Transverse colon (tissue), 4 donors: Measurements from ENCODE around the gene AGPAT4. TPM values are rescaled to one million over a fixed set of nuclear protein-coding genes. Genes with fewer than 3 reads are reported as not detected.

ENCODE experiments used
- DNase-seq: peaks from one replicate; pipeline ENCODE4 v3.0.0-alpha.2; 2019
- H3K27ac ChIP-seq, 4 donors: fragments of 200-600 bp; sonication (generic); 2 replicates each; pipeline ENCODE4 v1.5.1; 2016 to 2018; ENCODE audit warnings: inconsistent platforms in 4 of 4
- H3K27me3 ChIP-seq: fragments of 200-600 bp; sonication (generic); 2 replicates; pipeline ENCODE4 v1.5.1; 2017; ENCODE audit warnings: inconsistent platforms
- H3K36me3 ChIP-seq, 4 donors: fragments of 200-600 bp; sonication (generic); 2 replicates each; pipeline ENCODE4 v1.5.1; 2017 to 2019; ENCODE audit warnings: inconsistent platforms in 4 of 4
- H3K4me1 ChIP-seq, 4 donors: fragments of 200-600 bp; sonication (generic); 2 replicates each; pipeline ENCODE4 v1.5.1; 2017 to 2020; ENCODE audit warnings: inconsistent platforms in 4 of 4
- H3K4me3 ChIP-seq, 4 donors: fragments of 200-600 bp; sonication (generic); 1 replicate in 1 of 4; 2 replicates in 3 of 4; pipeline versions ENCODE4 v1.5.1 to v1.6.1; 2017 to 2019; ENCODE audit warnings: inconsistent platforms in 4 of 4
- H3K9me3 ChIP-seq, 2 donors: fragments of 200-600 bp; sonication (generic); 2 replicates each; pipeline ENCODE4 v1.5.1; 2017 to 2019; ENCODE audit warnings: inconsistent platforms in 2 of 2
- EP300 ChIP-seq: sonication (generic); formaldehyde crosslinking; IDR thresholded peaks from one replicate; pipeline ENCODE4 v1.6.1; 2017; ENCODE audit warnings: antibody characterized with exemption, low read depth
- POLR2A ChIP-seq: fragments of 450-650 bp; IDR thresholded peaks from one replicate; pipeline ENCODE4 v1.6.1; 2016; ENCODE audit warnings: antibody characterized with exemption, mild to moderate bottlenecking, moderate library complexity
- POLR2AphosphoS5 ChIP-seq, 3 donors: sonication (generic); formaldehyde crosslinking; IDR thresholded peaks; one replicate each; pipeline ENCODE4 v1.6.1; 2016; ENCODE audit warnings: antibody characterized with exemption in 3 of 3
- whole genome bisulfite sequencing, 2 donors: methylation state at CpG; one replicate each; pipeline ENCODE4 v1.1.5; 2018; ENCODE audit warnings: low coverage in 1 of 2; 5-methylcytosine and 5-hydroxymethylcytosine counted together
- in situ Hi-C, 4 donors: fragments of 200-750 bp; cut with MboI; loops; one replicate each; pipeline versions ENCODE4 v1.15.0 to v1.15.1; 2017; ENCODE audit warnings: low sequenced_read_pairs in 3 of 4, low pct_ligation_motif_present in 1 of 4, low pct_unique_long_range_greater_than_20kb in 1 of 4
- intact Hi-C: fragments of 100-400 bp; cut with DNase I; formaldehyde crosslinking; loops from one replicate; pipeline ENCODE4 v1.15.1; 2023; ENCODE audit warnings: low total_unique reads
- total RNA-seq, 4 donors: library from RNA; depleted of rRNA; stranded (reverse); fragments of >200 nt; gene quantifications; one replicate each; pipeline ENCODE4 v1.1.0, GENCODE V29; 2016
- TF ChIP-seq, protein P1 (sequence below), 5 experiments: fragments of 200-600 bp in 3 of 5; fragments of 450-650 bp in 2 of 5; sonication (generic) in 3 of 5; IDR thresholded peaks; 1 replicate in 2 of 5; 2 replicates in 3 of 5; pipeline ENCODE4 v1.5.1; 2016 to 2017; ENCODE audit warnings: antibody characterized with exemption in 5 of 5, inconsistent platforms in 3 of 5, mild to moderate bottlenecking in 2 of 5, moderate library complexity in 1 of 5

AGPAT4 gene
- total RNA-seq, 4 donors from 2014 or later: 2.2 to 6.4 (median 4.4) TPM

DNA sequence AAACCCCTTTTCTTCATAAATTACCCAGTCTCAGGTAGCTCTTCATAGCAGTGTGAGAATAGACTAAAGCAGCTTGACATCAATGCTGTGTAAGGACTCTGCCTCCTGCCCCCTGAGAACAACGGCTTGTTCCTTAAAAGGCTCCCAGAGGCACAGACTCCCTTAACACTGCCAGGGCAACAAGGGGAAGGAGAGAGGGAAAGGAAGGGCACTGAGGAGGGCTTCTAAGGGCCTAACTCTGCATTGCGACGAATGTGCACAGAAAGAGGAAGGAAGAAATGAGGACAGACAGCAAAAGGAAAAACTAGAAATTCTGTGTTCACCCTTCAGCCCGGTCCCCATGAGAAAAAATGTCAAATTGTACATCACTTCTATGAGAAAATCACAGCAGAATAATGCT lies 74.0 kb downstream of the AGPAT4 start:
- Histone ChIP-seq H3K27ac (no peak overlapping the region), H3K36me3 (no peaks in the 10 kb centered on the region), H3K9me3 (no peaks in the 10 kb centered on the region), H3K27me3 (no peaks in the 10 kb centered on the region), H3K4me3 (no peak overlapping the region), H3K4me1 (no peaks in the 10 kb centered on the region)
- no peak for DNase-seq
- TF ChIP-seq POLR2A (no peak), POLR2AphosphoS5 (IDR thresholded peaks at IDR 0.05) (no peak), EP300 (no peak)
- TF ChIP-seq, protein P1, sequence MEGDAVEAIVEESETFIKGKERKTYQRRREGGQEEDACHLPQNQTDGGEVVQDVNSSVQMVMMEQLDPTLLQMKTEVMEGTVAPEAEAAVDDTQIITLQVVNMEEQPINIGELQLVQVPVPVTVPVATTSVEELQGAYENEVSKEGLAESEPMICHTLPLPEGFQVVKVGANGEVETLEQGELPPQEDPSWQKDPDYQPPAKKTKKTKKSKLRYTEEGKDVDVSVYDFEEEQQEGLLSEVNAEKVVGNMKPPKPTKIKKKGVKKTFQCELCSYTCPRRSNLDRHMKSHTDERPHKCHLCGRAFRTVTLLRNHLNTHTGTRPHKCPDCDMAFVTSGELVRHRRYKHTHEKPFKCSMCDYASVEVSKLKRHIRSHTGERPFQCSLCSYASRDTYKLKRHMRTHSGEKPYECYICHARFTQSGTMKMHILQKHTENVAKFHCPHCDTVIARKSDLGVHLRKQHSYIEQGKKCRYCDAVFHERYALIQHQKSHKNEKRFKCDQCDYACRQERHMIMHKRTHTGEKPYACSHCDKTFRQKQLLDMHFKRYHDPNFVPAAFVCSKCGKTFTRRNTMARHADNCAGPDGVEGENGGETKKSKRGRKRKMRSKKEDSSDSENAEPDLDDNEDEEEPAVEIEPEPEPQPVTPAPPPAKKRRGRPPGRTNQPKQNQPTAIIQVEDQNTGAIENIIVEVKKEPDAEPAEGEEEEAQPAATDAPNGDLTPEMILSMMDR (IDR thresholded peaks at IDR 0.05): no peak
- intact Hi-C loops (no loop called here), in situ Hi-C loops (no loop called here)
- 62 to 82% methylated on average over 3 to 4 of the region's 4 CpGs for WGBS, 2 donors

DNA sequence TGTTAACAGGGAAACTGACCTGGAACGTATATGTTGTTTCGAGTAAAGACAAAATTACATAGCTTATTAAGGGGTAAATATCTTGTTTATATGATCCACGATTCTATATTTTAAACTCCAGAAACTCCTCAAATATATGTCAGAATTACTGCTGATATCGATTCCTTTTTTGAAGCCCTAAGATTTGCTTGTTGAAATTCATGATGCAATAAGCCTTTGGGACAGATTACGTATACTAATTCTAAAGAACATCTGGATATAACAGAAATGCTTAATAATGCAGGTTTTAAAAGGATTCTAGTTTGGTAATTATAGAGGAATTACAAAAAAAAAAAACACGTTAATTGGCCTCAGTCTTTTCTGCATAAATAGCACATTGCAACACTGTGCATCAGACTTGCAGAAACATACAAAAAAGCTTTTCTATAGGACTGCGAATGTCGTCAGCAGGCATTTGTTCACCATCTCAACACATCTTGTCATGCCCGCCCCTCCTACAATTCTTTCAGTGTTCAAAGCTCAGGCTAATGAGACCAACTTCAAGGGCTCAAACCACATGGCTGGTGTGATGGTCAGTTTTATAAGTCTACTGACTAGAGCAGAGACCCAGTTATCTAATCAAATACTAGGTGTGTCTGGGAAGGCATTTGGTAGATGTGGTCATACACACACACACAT lies 74.9 kb downstream of the AGPAT4 start:
- intact Hi-C loops (no loop called here), in situ Hi-C loops (no loop called here)
- no peak for DNase-seq
- Histone ChIP-seq H3K27me3 (no peaks in the 10 kb centered on the region), H3K4me3 (no peak overlapping the region), H3K27ac (no peak overlapping the region), H3K9me3 (no peaks in the 10 kb centered on the region), H3K36me3 (no peaks in the 10 kb centered on the region), H3K4me1 (no peaks in the 10 kb centered on the region)
- TF ChIP-seq, protein P1 (IDR thresholded peaks at IDR 0.05): no peak
- no peak for TF ChIP-seq EP300
- TF ChIP-seq POLR2AphosphoS5 (IDR thresholded peaks at IDR 0.05): no peak
- no peak for TF ChIP-seq POLR2A
- WGBS, 2 donors: 91% methylated on average over 8 to 9 of the region's 9 CpGs

DNA sequence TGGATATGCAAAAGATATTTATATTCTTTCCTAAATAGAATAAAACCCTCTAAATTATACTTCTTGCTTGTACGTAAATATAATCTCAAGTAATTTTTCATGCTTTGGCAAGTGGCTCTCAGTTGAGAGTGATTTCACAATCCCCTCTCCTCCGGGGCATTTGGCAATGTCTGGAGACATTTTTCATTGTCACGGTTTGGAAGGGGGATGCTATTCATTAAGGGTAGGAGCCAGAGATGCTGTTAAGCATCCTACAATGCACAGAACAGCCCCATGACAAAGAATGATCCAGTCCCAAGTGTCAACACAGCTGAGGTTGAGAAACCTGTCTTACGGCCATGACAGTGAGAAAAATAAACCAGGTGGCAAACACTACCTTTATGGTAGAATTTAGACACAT lies 75.7 kb downstream of the AGPAT4 start:
- WGBS, 2 donors: 64% methylated on average over 3 to 4 of the region's 4 CpGs
- Histone ChIP-seq H3K27me3 (no peaks in the 10 kb centered on the region), H3K4me1 (no peaks in the 10 kb centered on the region), H3K27ac (no peak overlapping the region), H3K36me3 (no peaks in the 10 kb centered on the region), H3K4me3 (no peak overlapping the region), H3K9me3 (no peaks in the 10 kb centered on the region)
- in situ Hi-C loops (no loop called here), intact Hi-C loops (no loop called here)
- TF ChIP-seq POLR2A: no peak
- no peak for TF ChIP-seq POLR2AphosphoS5 (IDR thresholded peaks at IDR 0.05)
- TF ChIP-seq, protein P1 (IDR thresholded peaks at IDR 0.05): no peak
- TF ChIP-seq EP300: no peak
- no peak for DNase-seq

DNA sequence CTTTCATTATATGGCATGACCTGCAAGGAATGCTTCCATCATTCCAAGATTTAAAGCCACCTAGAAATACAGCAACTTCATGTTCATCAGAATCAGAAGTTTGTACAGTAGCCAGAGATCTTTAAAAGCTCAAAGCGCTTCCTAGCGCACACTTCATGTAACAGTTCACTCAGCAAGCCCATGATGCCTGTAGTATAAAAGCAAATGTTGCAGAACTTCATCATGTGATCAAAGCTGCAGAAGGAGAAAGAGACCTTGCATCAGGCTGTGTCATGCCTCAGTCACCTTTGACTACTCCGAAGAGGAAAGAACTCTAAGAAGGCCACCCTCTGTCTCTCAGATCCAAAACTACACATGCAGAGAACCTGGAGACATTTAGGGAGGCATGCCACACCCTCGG lies 78.5 kb downstream of the AGPAT4 start:
- no peaks in the 10 kb centered on the region for H3K4me1 ChIP-seq
- in situ Hi-C loops: no loop called here
- intact Hi-C loops: no loop called here
- H3K27ac ChIP-seq: no peak overlapping the region
- TF ChIP-seq EP300: no peak
- TF ChIP-seq, protein P1 (IDR thresholded peaks at IDR 0.05): no peak
- H3K9me3 ChIP-seq: no peaks in the 10 kb centered on the region
- H3K36me3 ChIP-seq: no peaks in the 10 kb centered on the region
- 92 to 100% methylated on average over 1 to 4 of the region's 4 CpGs for WGBS, 2 donors
- no peaks in the 10 kb centered on the region for H3K27me3 ChIP-seq
- no peak overlapping the region for H3K4me3 ChIP-seq
- DNase-seq: no peak
